Sciatic nerve (tissue), 2 donors: ENCODE results near the gene ALAS1. TPM values are rescaled to one million over a fixed set of nuclear protein-coding genes. Genes with fewer than 3 reads are reported as not detected.

ENCODE experiments used
- ATAC-seq: fragments of 200-7000 bp; cut with Tn5 transposase; one replicate; pipeline ENCODE4 v1.9.1; 2020; ENCODE audit warnings: mild to moderate bottlenecking, moderate library complexity
- DNase-seq: peaks from one replicate; pipeline ENCODE4 v3.0.0-alpha.2; 2020; ENCODE audit warnings: low spot score
- intact Hi-C: fragments of 100-400 bp; cut with DNase I; formaldehyde crosslinking; loops from one replicate; pipeline ENCODE4 v1.14.2; 2022
- total RNA-seq: library from RNA; stranded (reverse); fragmentation: NEBNext Ultra II Directional; extraction: Animal tissue kit (Norgen Biotek cat#: 25700); gene quantifications from one replicate; pipeline ENCODE4 v1.2.1, GENCODE V29; 2021
- donor health status: DM: no; HTN: no; CAD: no.
- donor health status: DM: no; HTN: no; CAD: no.

ALAS1 gene
- total RNA-seq, 1 donor from 2014 or later: 39.1 TPM

- no peak for DNase-seq
- no peak for ATAC-seq
- intact Hi-C loops: no loop called here
Observed at GRCh38 chr3:52257911-52258310, 60.0 kb downstream of the ALAS1 start.

- no peak for ATAC-seq
- DNase-seq: no peak
- intact Hi-C loops: no loop called here
Observed at GRCh38 chr3:52259035-52259434, 61.1 kb downstream of the ALAS1 start.

- DNase-seq: no peak
- intact Hi-C loops: no loop called here
- no peak for ATAC-seq
Observed at GRCh38 chr3:52259448-52259847, 61.5 kb downstream of the ALAS1 start.

- ATAC-seq (no peak), DNase-seq (no peak)
- intact Hi-C loops: no loop called here
Observed at GRCh38 chr3:52262447-52262846, 64.5 kb downstream of the ALAS1 start.

Other genes with a start within 250 kb of the ALAS1 start
- 0.13 TPM for gene GPR62, start 242.8 kb upstream of the ALAS1 start, total RNA-seq
- 145 TPM for gene PCBP4, start 230.7 kb upstream of the ALAS1 start, total RNA-seq
- 42.3 TPM for gene ABHD14B, start 224.1 kb upstream of the ALAS1 start, total RNA-seq
- 15.9 TPM for gene ABHD14A, start 223.1 kb upstream of the ALAS1 start, total RNA-seq
- 21.9 TPM for gene ACY1, start 214.6 kb upstream of the ALAS1 start, total RNA-seq
- 753 TPM for gene RPL29, start 202.3 kb upstream of the ALAS1 start, total RNA-seq
- 22.1 TPM for gene DUSP7, start 141.6 kb upstream of the ALAS1 start, total RNA-seq
- gene POC1A, start 43.7 kb upstream of the ALAS1 start, total RNA-seq: 2.1 TPM
- gene TLR9, start 27.5 kb downstream of the ALAS1 start, total RNA-seq: 1.1 TPM
- gene TWF2, start 41.0 kb downstream of the ALAS1 start, total RNA-seq: 39.8 TPM
- gene PPM1M, start 47.6 kb downstream of the ALAS1 start, total RNA-seq: 36.9 TPM
- 71.5 TPM for gene WDR82, start 80.5 kb downstream of the ALAS1 start, total RNA-seq
- gene GLYCTK, start 89.7 kb downstream of the ALAS1 start, total RNA-seq: 16.7 TPM
- 20.1 TPM for gene DNAH1, start 118.2 kb downstream of the ALAS1 start, total RNA-seq
- 59.5 TPM for gene BAP1, start 211.8 kb downstream of the ALAS1 start, total RNA-seq
- 11.4 TPM for gene PHF7, start 212.5 kb downstream of the ALAS1 start, total RNA-seq
- gene SEMA3G, start 246.9 kb downstream of the ALAS1 start, total RNA-seq: 38.3 TPM